ENCODE measurements around the gene PIM2.

PIM2 gene

GRCh38 chrX:48914593-48915493 is 4.0 kb downstream of the PIM2 start:
- no peak for DNase-seq
- Mint-ChIP-seq H3K27ac (no peak overlapping the region), H3K27me3 (ENCODE audit: low read depth, poor library complexity) (peaks cover 10% of the 10 kb centered on the region), H3K4me3 (no peak overlapping the region), H3K4me1 (peaks cover 50% of the 10 kb centered on the region), H3K9me3 (peaks cover 42% of the 10 kb centered on the region), H3K36me3 (ENCODE audit: low read depth) (peaks cover 3% of the 10 kb centered on the region)
- TF ChIP-seq, protein P1, sequence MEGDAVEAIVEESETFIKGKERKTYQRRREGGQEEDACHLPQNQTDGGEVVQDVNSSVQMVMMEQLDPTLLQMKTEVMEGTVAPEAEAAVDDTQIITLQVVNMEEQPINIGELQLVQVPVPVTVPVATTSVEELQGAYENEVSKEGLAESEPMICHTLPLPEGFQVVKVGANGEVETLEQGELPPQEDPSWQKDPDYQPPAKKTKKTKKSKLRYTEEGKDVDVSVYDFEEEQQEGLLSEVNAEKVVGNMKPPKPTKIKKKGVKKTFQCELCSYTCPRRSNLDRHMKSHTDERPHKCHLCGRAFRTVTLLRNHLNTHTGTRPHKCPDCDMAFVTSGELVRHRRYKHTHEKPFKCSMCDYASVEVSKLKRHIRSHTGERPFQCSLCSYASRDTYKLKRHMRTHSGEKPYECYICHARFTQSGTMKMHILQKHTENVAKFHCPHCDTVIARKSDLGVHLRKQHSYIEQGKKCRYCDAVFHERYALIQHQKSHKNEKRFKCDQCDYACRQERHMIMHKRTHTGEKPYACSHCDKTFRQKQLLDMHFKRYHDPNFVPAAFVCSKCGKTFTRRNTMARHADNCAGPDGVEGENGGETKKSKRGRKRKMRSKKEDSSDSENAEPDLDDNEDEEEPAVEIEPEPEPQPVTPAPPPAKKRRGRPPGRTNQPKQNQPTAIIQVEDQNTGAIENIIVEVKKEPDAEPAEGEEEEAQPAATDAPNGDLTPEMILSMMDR (IDR thresholded peaks at IDR 0.05): no peak

- no peak for DNase-seq
- peaks cover 43% of the 10 kb centered on the region for H3K4me1 Mint-ChIP-seq
- TF ChIP-seq, protein P1 (IDR thresholded peaks at IDR 0.05): no peak
- H3K27me3 Mint-ChIP-seq (ENCODE audit: low read depth, poor library complexity): peaks cover 10% of the 10 kb centered on the region
- H3K27ac Mint-ChIP-seq: no peak overlapping the region
- peaks cover 38% of the 10 kb centered on the region for H3K9me3 Mint-ChIP-seq
- no peak overlapping the region for H3K4me3 Mint-ChIP-seq
- peaks cover 3% of the 10 kb centered on the region for H3K36me3 Mint-ChIP-seq (ENCODE audit: low read depth)
Measured at GRCh38 chrX:48913605-48914366, 5.0 kb downstream of the PIM2 start.

GRCh38 chrX:48911412-48912182 is 7.2 kb downstream of the PIM2 start, which contains the start of gene SLC35A2:
TSS of gene SLC35A2 (minus strand) at chrX:48911646. CDS start at chrX:48911636, 10 bp downstream.
- H3K4me3 Mint-ChIP-seq: peak within 1 kb of the TSS; percentile 93
- H3K36me3 Mint-ChIP-seq (ENCODE audit: low read depth): peaks cover 9% of the 10 kb centered on the region
- peaks cover 7% of the 10 kb centered on the region for H3K27me3 Mint-ChIP-seq (ENCODE audit: low read depth, poor library complexity)
- peaks cover 27% of the 10 kb centered on the region for H3K4me1 Mint-ChIP-seq
- DNase-seq: peak; percentile 77
- peak within 1 kb of the TSS; percentile 83 for H3K27ac Mint-ChIP-seq
- TF ChIP-seq, protein P1 (IDR thresholded peaks at IDR 0.05): no peak
- H3K9me3 Mint-ChIP-seq: peaks cover 33% of the 10 kb centered on the region

DNA sequence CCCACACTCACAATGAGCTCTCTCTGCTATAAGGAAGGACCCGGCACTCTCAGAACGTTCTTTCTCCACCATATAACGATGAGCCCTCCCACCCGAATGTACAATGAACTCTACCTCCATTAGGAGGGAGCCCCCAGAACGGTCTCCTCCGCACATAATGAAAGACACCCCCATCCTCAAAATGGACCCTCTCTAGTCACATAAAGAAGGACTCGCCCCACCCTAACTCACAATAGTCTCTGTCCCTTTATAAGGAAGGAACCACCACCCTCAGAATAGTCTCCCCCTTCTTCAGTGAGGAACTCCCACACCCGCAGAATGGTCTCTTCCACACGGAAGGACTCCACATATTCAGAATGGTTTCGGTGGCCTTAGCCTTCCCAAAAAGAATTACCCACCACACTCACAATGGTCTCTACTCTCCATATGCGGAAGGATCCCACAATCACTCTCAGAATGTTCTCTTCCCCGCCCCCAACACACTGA is 7.9 kb downstream of the PIM2 start:
- TF ChIP-seq, protein P1 (IDR thresholded peaks at IDR 0.05): no peak
- Mint-ChIP-seq H3K4me1 (peaks cover 27% of the 10 kb centered on the region), H3K27ac (peak overlapping the region; percentile 83), H3K36me3 (ENCODE audit: low read depth) (peaks cover 9% of the 10 kb centered on the region), H3K27me3 (ENCODE audit: low read depth, poor library complexity) (peaks cover 7% of the 10 kb centered on the region), H3K4me3 (peak overlapping the region; percentile 93), H3K9me3 (peaks cover 33% of the 10 kb centered on the region)
- DNase-seq: no peak

GRCh38 chrX:48909703-48910294 is 9.0 kb downstream of the PIM2 start:
- no peak overlapping the region for H3K4me3 Mint-ChIP-seq
- H3K27me3 Mint-ChIP-seq (ENCODE audit: low read depth, poor library complexity): peaks cover 7% of the 10 kb centered on the region
- TF ChIP-seq, protein P1 (IDR thresholded peaks at IDR 0.05): no peak
- no peak for DNase-seq
- H3K4me1 Mint-ChIP-seq: peaks cover 27% of the 10 kb centered on the region
- H3K36me3 Mint-ChIP-seq (ENCODE audit: low read depth): peaks cover 9% of the 10 kb centered on the region
- H3K9me3 Mint-ChIP-seq: peaks cover 30% of the 10 kb centered on the region
- H3K27ac Mint-ChIP-seq: no peak overlapping the region
